ENCODE results near the gene MACF1.

DNA sequence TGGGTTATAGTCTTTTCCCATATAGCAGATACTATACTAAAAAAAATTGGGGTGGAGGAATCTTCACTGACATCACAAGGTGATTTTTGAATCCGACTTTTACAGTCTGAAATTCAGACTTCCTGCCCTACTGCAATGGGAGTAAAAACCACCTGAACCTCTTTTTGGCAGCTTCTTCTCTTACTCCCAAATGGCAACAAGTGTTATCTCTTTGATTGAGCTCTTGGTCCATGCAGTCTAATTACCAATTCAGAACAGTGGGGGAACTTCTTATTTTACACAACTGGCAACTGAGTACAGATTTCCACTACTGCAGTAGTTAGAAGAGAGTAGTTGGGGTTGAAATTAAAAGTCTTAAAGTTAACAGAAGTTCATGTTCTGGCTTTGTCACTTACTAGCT, 62.3 kb downstream of the MACF1 start:
- no peak for TF ChIP-seq POLR2AphosphoS5 (IDR thresholded peaks at IDR 0.05)
- TF ChIP-seq, protein P1, sequence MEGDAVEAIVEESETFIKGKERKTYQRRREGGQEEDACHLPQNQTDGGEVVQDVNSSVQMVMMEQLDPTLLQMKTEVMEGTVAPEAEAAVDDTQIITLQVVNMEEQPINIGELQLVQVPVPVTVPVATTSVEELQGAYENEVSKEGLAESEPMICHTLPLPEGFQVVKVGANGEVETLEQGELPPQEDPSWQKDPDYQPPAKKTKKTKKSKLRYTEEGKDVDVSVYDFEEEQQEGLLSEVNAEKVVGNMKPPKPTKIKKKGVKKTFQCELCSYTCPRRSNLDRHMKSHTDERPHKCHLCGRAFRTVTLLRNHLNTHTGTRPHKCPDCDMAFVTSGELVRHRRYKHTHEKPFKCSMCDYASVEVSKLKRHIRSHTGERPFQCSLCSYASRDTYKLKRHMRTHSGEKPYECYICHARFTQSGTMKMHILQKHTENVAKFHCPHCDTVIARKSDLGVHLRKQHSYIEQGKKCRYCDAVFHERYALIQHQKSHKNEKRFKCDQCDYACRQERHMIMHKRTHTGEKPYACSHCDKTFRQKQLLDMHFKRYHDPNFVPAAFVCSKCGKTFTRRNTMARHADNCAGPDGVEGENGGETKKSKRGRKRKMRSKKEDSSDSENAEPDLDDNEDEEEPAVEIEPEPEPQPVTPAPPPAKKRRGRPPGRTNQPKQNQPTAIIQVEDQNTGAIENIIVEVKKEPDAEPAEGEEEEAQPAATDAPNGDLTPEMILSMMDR (IDR thresholded peaks at IDR 0.05), result no peak
- TF ChIP-seq EP300 (IDR thresholded peaks at IDR 0.05), result no peak

Measured in esophagus muscularis mucosa (tissue), 4 donors.